ENCODE results near the gene RBM15. TPM values are rescaled to one million over a fixed set of nuclear protein-coding genes. Genes with fewer than 3 reads are reported as not detected.

RBM15 gene
- total and polyA plus RNA-seq, 2 of the 4 experiments (the other 2 are of a cell fraction): 6.3 to 31.7 TPM

DNA sequence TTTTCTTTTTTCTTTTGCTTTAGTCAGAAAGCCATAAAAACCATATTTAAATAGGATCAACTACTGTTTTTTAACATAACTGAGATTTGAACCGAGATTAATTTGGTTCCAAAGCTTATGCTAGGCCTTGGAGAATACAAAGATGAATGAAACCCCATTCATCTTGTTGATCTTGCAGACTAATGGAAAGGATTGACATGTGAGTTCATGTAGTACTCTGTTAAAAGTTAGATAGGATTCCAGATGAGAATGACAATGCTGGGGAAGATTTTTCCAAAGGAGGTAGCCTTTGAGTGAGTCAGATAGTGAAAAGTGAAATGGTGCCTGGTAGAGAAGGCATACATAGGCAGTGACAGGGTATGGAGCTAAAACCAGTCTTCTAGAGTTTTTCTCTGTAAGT is 22.7 kb downstream of the RBM15 start:
- Histone ChIP-seq H2BK20ac (ENCODE audit: low read depth, low read length) (no peak overlapping the region), H3K4me3 (ENCODE audit: insufficient read depth, low read depth, low read length) (no peak overlapping the region), H2AK9ac (replicated peaks; ENCODE audit: low read depth, low read length, poor library complexity) (no peak overlapping the region), H3K9ac (ENCODE audit: low read depth, low read length) (no peak overlapping the region), H2BK120ac (ENCODE audit: low read depth, low read length) (no peak overlapping the region), H4K8ac (ENCODE audit: low read depth in 2 of 2, low read length in 2 of 2) (no peak overlapping the region), H3K9me3 (ENCODE audit: control insufficient read depth, insufficient read depth, low read length) (no peaks in the 10 kb centered on the region), H3K79me1 (ENCODE audit: low read depth in 1 of 2, low read length in 2 of 2) (peaks cover 16 to 25% of the 10 kb centered on the region in 2 experiments), H4K5ac (ENCODE audit: low read depth, low read length) (no peak overlapping the region), H3K18ac (ENCODE audit: low read depth, low read length) (no peak overlapping the region), H3K9me1 (ENCODE audit: insufficient read depth, low read length) (no peaks in the 10 kb centered on the region), H2BK15ac (ENCODE audit: low read depth, low read length) (no peak overlapping the region), H4K91ac (ENCODE audit: insufficient read depth, low read depth, low read length) (no peak overlapping the region), H3K14ac (replicated peaks; ENCODE audit: low read depth, low read length) (no peak overlapping the region), H2AFZ (replicated peaks; ENCODE audit: low read length, poor library complexity) (no peak overlapping the region), H2BK5ac (ENCODE audit: low read depth, low read length, poor library complexity, severe bottlenecking) (no peak overlapping the region), H2AK5ac (ENCODE audit: low read depth, low read length) (no peak overlapping the region), H3K27me3 (ENCODE audit: control insufficient read depth, insufficient read depth, low read length) (no peaks in the 10 kb centered on the region), H3K27ac (ENCODE audit: insufficient read depth, low read length) (no peak overlapping the region), H3K4me1 (ENCODE audit: control insufficient read depth, insufficient read depth, low read length) (no peaks in the 10 kb centered on the region), H3K4me2 (ENCODE audit: low read depth, low read length) (no peak overlapping the region), H3K36me3 (ENCODE audit: control insufficient read depth, insufficient read depth, low read length) (no peaks in the 10 kb centered on the region; the same call in 1 of the 2 replicates), H4K20me1 (ENCODE audit: insufficient read depth, low read length) (no peaks in the 10 kb centered on the region; the same call in 1 of the 2 replicates), H3K56ac (ENCODE audit: extremely low read depth, insufficient read depth, low read length) (no peak overlapping the region), H3K4ac (ENCODE audit: low read depth, low read length) (no peak overlapping the region), H3K23ac (ENCODE audit: low read depth, low read length) (no peak overlapping the region)
- ChIA-PET CTCF (interaction anchor here (0.7 kb wide), 1 partner anchor 49 kb away, joined by 3 read pairs; no protein-coding TSS in a partner anchor), POLR2A (ENCODE audit: unreplicated experiment) (interaction anchor here (0.6 kb wide), 1 partner anchor 22 kb away, joined by 6 read pairs; no protein-coding TSS in a partner anchor)
- intact Hi-C loops (cut with micrococcal nuclease) (no loop called here), dilution Hi-C loops (cut with HindIII; ENCODE audit: low sequenced_read_pairs, unreplicated experiment) (no loop called here), in situ Hi-C loops (cut with MboI; ENCODE audit: low sequenced_read_pairs) (no loop called here)
- no TSS peak for BruUV-seq (replicated peaks)
- no CpG with 5 or more reads among the region's 1 CpG for WGBS, 2 experiments (ENCODE audit: extremely low coverage in 2 of 2, insufficient read length in 1 of 2)
- DNase-seq: no peak
- TF ChIP-seq MAFK (IDR thresholded peaks at IDR 0.05; ENCODE audit: low read depth, low read length): no peak
- no peak for TF ChIP-seq RFX5 (IDR thresholded peaks at IDR 0.05; ENCODE audit: low read depth, low read length)
- TF ChIP-seq POLR2A (IDR thresholded peaks at IDR 0.05; ENCODE audit: low read depth, low read length): no peak
- TF ChIP-seq, protein P1, sequence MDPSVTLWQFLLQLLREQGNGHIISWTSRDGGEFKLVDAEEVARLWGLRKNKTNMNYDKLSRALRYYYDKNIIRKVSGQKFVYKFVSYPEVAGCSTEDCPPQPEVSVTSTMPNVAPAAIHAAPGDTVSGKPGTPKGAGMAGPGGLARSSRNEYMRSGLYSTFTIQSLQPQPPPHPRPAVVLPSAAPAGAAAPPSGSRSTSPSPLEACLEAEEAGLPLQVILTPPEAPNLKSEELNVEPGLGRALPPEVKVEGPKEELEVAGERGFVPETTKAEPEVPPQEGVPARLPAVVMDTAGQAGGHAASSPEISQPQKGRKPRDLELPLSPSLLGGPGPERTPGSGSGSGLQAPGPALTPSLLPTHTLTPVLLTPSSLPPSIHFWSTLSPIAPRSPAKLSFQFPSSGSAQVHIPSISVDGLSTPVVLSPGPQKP (IDR thresholded peaks at IDR 0.05; ENCODE audit: borderline replicate concordance, low read depth, low read length): no peak
- no peak for TF ChIP-seq CEBPB (IDR thresholded peaks at IDR 0.05; ENCODE audit: low read depth, low read length)
- TF ChIP-seq CHD1 (IDR thresholded peaks at IDR 0.05; ENCODE audit: low read depth, low read length): no peak
- no peak for TF ChIP-seq MAZ (IDR thresholded peaks at IDR 0.05; ENCODE audit: borderline replicate concordance, low read depth, low read length)
- TF ChIP-seq BHLHE40 (IDR thresholded peaks at IDR 0.05; ENCODE audit: low read depth, low read length): no peak
- no peak for TF ChIP-seq SMC3 (IDR thresholded peaks at IDR 0.05; ENCODE audit: low read depth, low read length)
- TF ChIP-seq NFE2L2 (IDR thresholded peaks at IDR 0.05; ENCODE audit: low read depth, low read length): no peak
- TF ChIP-seq, protein P2, sequence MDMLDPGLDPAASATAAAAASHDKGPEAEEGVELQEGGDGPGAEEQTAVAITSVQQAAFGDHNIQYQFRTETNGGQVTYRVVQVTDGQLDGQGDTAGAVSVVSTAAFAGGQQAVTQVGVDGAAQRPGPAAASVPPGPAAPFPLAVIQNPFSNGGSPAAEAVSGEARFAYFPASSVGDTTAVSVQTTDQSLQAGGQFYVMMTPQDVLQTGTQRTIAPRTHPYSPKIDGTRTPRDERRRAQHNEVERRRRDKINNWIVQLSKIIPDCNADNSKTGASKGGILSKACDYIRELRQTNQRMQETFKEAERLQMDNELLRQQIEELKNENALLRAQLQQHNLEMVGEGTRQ (IDR thresholded peaks at IDR 0.05; ENCODE audit: low read depth, low read length): no peak
- TF ChIP-seq RAD21 (IDR thresholded peaks at IDR 0.05; ENCODE audit: low read length): no peak
- TF ChIP-seq, protein P3, sequence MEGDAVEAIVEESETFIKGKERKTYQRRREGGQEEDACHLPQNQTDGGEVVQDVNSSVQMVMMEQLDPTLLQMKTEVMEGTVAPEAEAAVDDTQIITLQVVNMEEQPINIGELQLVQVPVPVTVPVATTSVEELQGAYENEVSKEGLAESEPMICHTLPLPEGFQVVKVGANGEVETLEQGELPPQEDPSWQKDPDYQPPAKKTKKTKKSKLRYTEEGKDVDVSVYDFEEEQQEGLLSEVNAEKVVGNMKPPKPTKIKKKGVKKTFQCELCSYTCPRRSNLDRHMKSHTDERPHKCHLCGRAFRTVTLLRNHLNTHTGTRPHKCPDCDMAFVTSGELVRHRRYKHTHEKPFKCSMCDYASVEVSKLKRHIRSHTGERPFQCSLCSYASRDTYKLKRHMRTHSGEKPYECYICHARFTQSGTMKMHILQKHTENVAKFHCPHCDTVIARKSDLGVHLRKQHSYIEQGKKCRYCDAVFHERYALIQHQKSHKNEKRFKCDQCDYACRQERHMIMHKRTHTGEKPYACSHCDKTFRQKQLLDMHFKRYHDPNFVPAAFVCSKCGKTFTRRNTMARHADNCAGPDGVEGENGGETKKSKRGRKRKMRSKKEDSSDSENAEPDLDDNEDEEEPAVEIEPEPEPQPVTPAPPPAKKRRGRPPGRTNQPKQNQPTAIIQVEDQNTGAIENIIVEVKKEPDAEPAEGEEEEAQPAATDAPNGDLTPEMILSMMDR (conservative IDR thresholded peaks at IDR 0.05; ENCODE audit: low read depth, low read length): no peak
- TF ChIP-seq RCOR1 (IDR thresholded peaks at IDR 0.05; ENCODE audit: insufficient replicate concordance, low read length): no peak
- TF ChIP-seq FOS (IDR thresholded peaks at IDR 0.05; ENCODE audit: low read depth, low read length): no peak
- ATAC-seq (ENCODE audit: low read depth): no peak

Measured in IMR-90 (cell line).